Activated T-cell treated with anti-CD3 and anti-CD28 coated beads, Interleukin-2, amount 50 U/mL, for 4 hours (primary cell): Measurements from ENCODE around the gene NXPH4. TPM values are rescaled to one million over a fixed set of nuclear protein-coding genes. Genes with fewer than 3 reads are reported as not detected.

ENCODE experiments used
- ATAC-seq, 2 donors: fragments of 200-7000 bp; cut with Tn5 transposase; one replicate each; pipeline ENCODE4 v1.10.0; 2021
- DNase-seq: peaks from one replicate; pipeline ENCODE4 v3.0.0-alpha.2; 2020
- H3K27me3 Mint-ChIP-seq: one replicate; pipeline ENCODE4 v1.8.0; 2021; ENCODE audit warnings: low read depth, mixed read lengths
- H3K36me3 Mint-ChIP-seq: one replicate; pipeline ENCODE4 v1.8.0; 2022; ENCODE audit warnings: mixed read lengths; ENCODE audit not compliant: insufficient read depth
- H3K4me1 Mint-ChIP-seq: one replicate; pipeline ENCODE4 v1.8.0; 2021; ENCODE audit warnings: low read depth, mixed read lengths
- H3K4me3 Mint-ChIP-seq: one replicate; pipeline ENCODE4 v1.8.0; 2021; ENCODE audit warnings: mild to moderate bottlenecking, moderate library complexity, mixed read lengths
- H3K9me3 Mint-ChIP-seq: one replicate; pipeline ENCODE4 v1.8.0; 2021; ENCODE audit warnings: mixed read lengths
- total RNA-seq, 3 donors: library from RNA; stranded (reverse); gene quantifications; one replicate each; pipeline ENCODE4 v1.2.1, GENCODE V29; 2021

The NXPH4 gene
- total RNA-seq, 3 donors from 2014 or later, result 0.20 to 0.24 TPM; not detected in 1

DNA sequence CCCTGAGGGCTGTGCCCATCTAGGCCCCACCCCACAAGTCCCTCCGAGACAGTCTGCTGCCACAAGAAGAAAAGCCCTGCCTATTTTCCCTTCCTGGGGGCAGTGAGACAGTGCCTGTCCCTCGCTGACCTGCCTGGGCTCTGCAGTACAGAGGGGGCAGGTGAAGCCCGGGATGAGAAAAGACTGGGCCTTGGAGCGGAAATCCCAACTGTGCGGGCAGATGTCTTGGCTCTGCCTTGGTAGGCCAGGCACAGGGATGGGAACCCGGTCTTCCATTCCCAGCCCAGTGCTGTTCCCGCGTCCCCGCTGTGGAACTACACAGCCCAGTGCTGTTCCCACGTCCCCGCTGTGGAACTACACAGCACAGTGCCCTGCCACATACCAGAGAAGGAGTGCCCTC lies 12.8 kb upstream of the NXPH4 start:
- no peak for ATAC-seq
- no peak for DNase-seq
- Mint-ChIP-seq H3K27me3 (no peaks in the 10 kb centered on the region), H3K4me1 (no peaks in the 10 kb centered on the region), H3K36me3 (no peaks in the 10 kb centered on the region), H3K9me3 (no peaks in the 10 kb centered on the region), H3K4me3 (no peak overlapping the region)

DNA sequence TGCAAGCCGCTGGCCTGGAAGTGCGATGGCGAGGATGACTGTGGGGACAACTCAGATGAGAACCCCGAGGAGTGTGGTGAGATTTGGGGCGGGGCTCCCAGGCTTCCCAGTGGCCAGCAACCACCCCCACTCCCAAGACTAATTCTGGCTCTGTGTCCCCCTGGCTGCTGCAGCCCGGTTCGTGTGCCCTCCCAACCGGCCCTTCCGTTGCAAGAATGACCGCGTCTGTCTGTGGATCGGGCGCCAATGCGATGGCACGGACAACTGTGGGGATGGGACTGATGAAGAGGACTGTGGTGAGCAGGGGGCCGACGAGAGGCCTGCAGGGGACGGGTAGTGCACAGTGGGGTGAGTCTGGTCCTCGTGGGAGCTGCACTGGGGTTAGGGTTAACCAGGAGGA lies 12.1 kb upstream of the NXPH4 start:
- Mint-ChIP-seq H3K4me3 (no peak overlapping the region), H3K27me3 (no peaks in the 10 kb centered on the region), H3K36me3 (no peaks in the 10 kb centered on the region), H3K9me3 (no peaks in the 10 kb centered on the region), H3K4me1 (no peaks in the 10 kb centered on the region)
- ATAC-seq, result no peak
- no peak for DNase-seq

DNA sequence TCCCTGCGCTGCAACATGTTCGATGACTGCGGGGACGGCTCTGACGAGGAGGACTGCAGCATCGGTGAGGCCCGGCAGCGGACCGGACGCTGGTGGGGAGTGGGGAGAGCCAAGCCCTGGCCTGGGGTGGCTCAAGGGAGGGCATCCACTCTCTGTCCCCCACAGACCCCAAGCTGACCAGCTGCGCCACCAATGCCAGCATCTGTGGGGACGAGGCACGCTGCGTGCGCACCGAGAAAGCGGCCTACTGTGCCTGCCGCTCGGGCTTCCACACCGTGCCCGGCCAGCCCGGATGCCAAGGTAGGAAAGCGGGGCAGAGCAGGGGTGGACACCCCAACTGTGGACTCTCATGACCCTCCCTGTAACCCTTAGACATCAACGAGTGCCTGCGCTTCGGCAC lies 11.4 kb upstream of the NXPH4 start:
- Mint-ChIP-seq H3K9me3 (no peaks in the 10 kb centered on the region), H3K36me3 (no peaks in the 10 kb centered on the region), H3K4me1 (no peaks in the 10 kb centered on the region), H3K27me3 (no peaks in the 10 kb centered on the region), H3K4me3 (no peak overlapping the region)
- ATAC-seq (no peak), DNase-seq (no peak)

DNA sequence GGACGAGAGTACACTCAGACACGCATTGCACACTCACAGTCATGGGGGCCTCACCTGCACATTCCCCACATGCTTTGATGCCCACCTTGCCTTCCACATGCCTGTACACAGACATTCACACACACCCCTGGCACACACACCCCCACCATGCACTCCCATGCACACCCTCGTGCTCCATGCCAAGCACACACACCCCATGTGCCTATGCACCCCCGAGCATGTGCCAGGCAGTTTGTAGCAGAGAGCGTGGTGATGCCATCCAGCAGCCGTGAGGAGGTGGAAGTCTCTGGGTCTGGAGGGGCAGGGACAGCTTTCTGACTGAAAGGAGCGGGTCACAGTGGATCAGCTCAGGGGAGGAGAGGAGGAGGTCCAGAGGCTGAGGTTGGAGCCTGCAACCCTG lies 10.7 kb upstream of the NXPH4 start:
- DNase-seq (no peak), ATAC-seq (no peak)
- H3K9me3 Mint-ChIP-seq, result no peaks in the 10 kb centered on the region
- H3K27me3 Mint-ChIP-seq, result no peaks in the 10 kb centered on the region
- no peaks in the 10 kb centered on the region for H3K4me1 Mint-ChIP-seq
- no peaks in the 10 kb centered on the region for H3K36me3 Mint-ChIP-seq
- H3K4me3 Mint-ChIP-seq, result no peak overlapping the region

DNA sequence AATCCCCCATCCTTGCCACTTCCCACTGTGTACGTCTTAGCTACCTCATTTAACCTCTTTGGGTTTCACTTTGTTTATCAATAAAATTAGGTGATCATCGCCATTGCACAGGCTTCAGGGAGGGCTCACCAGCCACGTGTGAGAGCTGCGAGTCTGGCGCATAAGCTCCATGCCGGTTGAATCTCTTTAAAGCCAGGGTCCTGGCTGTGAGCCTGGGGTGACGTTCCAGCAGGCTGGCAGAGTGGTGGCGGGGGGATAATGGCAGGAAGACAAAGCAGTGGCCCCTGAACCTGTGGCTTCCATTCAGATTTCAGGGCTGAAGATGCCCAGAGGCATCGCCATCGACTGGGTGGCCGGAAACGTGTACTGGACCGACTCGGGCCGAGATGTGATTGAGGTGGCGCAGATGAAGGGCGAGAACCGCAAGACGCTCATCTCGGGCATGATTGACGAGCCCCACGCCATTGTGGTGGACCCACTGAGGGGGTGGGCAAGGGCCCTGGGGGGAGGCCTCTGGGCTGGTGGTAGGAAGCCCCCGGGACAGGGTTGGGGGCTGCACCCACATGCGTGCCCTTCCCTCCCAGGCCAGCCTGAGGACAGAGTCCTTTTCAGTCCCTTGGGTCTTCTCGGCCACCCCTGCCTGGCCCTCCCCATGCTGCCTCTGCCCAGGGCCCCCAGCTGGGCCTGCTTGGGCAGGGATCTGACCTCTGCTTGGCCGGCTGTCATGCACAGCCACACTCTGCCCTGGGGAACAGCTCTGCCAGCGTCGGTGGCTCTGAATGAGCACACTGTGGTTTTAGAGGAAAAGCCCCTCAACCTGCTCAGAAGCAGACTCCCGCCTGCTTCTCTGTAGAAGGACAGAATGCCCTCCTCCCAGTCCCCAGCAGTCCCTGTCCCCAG lies 8.6 kb upstream of the NXPH4 start:
- no peak for DNase-seq
- no peak for ATAC-seq
- H3K9me3 Mint-ChIP-seq, result no peaks in the 10 kb centered on the region
- no peaks in the 10 kb centered on the region for H3K4me1 Mint-ChIP-seq
- H3K4me3 Mint-ChIP-seq, result no peak overlapping the region
- no peaks in the 10 kb centered on the region for H3K27me3 Mint-ChIP-seq
- H3K36me3 Mint-ChIP-seq, result no peaks in the 10 kb centered on the region

DNA sequence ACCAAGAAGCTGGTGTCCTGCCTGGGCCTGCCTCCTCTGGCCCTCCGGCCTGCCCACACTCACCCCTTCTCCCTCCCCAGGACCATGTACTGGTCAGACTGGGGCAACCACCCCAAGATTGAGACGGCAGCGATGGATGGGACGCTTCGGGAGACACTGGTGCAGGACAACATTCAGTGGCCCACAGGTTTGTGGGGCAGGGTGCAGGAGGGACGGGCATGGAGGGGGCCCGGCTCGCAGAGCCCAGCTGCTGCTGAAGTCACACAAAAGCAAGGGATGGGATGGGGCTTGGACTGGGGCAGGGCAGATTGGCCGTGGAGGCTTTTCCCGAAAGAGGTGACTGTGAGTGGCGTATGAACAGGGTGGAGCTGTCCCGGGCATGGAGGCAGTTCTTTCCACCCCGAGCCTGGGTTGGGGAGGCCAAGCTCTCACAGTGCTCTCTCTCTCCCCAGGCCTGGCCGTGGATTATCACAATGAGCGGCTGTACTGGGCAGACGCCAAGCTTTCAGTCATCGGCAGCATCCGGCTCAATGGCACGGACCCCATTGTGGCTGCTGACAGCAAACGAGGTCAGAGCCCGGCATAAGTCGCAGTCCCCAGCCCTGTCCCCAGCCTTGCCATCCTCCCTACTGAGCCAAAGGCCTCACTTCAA lies 7.8 kb upstream of the NXPH4 start:
- no peaks in the 10 kb centered on the region for H3K36me3 Mint-ChIP-seq
- no peak for ATAC-seq
- no peaks in the 10 kb centered on the region for H3K9me3 Mint-ChIP-seq
- peaks cover 5% of the 10 kb centered on the region for H3K4me1 Mint-ChIP-seq
- no peak for DNase-seq
- H3K27me3 Mint-ChIP-seq, result peaks cover 6% of the 10 kb centered on the region
- H3K4me3 Mint-ChIP-seq, result no peak overlapping the region

DNA sequence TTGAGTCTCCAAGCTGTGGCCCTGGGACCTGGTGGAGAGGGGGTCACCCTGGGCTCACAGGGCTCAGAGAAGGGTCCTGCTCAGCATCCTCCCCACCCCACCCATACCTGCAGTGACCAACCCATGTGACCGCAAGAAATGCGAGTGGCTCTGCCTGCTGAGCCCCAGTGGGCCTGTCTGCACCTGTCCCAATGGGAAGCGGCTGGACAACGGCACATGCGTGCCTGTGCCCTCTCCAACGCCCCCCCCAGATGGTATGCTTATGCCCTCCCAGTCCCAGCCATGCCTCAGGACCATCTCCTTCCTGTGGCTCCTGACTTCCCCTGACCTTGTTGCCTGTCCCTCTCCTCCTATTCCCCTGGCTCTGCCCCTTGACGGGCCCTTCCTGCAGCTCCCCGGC lies 6.7 kb upstream of the NXPH4 start:
- no peak for DNase-seq
- peaks cover 15% of the 10 kb centered on the region for H3K4me1 Mint-ChIP-seq
- H3K36me3 Mint-ChIP-seq, result no peaks in the 10 kb centered on the region
- no peak for ATAC-seq
- H3K4me3 Mint-ChIP-seq, result no peak overlapping the region
- no peaks in the 10 kb centered on the region for H3K9me3 Mint-ChIP-seq
- H3K27me3 Mint-ChIP-seq, result peaks cover 17% of the 10 kb centered on the region

DNA sequence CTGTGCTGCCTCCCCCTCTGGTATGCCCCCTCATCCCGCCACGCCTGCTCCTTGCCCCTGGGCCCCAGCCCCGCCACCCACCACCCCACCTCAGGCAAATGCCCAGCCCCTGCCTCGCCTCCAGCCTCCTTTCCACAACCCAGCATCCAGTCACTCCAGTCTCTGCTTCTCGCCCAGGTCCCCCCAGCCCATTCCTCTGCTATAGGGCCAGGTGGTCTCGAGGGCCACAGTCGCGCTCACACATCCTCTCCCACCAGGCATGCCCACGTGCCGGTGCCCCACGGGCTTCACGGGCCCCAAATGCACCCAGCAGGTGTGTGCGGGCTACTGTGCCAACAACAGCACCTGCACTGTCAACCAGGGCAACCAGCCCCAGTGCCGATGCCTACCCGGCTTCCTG lies 6.1 kb upstream of the NXPH4 start:
- H3K9me3 Mint-ChIP-seq, result no peaks in the 10 kb centered on the region
- peaks cover 19% of the 10 kb centered on the region for H3K4me1 Mint-ChIP-seq
- peaks cover 23% of the 10 kb centered on the region for H3K27me3 Mint-ChIP-seq
- no peaks in the 10 kb centered on the region for H3K36me3 Mint-ChIP-seq
- H3K4me3 Mint-ChIP-seq, result no peak overlapping the region
- ATAC-seq (no peak), DNase-seq (no peak)

DNA sequence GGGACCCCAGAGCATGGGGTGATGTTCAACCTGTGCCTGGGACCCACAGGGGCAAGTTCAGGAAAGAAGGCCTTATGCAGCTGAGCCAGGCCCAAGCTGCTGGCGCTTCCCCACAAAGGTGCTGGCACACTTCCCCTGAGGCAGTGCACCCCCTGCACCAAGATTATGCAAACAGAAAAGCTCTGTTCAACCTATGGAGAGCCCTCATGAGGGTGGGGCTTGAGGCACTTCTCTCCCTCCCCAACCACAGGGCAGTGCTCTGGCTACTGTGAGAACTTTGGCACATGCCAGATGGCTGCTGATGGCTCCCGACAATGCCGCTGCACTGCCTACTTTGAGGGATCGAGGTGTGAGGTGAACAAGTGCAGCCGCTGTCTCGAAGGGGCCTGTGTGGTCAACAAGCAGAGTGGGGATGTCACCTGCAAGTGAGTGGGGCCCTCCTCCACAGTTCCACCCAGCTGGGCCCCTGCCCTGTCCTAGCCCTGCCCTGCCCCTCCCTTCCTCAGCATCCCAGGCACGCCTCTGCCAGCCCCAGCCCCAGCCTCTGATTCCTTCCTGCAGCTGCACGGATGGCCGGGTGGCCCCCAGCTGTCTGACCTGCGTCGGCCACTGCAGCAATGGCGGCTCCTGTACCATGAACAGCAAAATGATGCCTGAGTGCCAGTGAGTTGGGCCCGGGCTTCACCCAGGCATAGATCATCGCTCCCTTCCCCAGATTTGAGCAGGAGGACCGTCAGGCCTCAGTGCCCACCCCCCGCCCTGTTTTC lies 5.5 kb upstream of the NXPH4 start:
- ATAC-seq (no peak), DNase-seq (no peak)
- peaks cover 29% of the 10 kb centered on the region for H3K27me3 Mint-ChIP-seq
- no peaks in the 10 kb centered on the region for H3K9me3 Mint-ChIP-seq
- no peaks in the 10 kb centered on the region for H3K36me3 Mint-ChIP-seq
- no peak overlapping the region for H3K4me3 Mint-ChIP-seq
- peaks cover 25% of the 10 kb centered on the region for H3K4me1 Mint-ChIP-seq

DNA sequence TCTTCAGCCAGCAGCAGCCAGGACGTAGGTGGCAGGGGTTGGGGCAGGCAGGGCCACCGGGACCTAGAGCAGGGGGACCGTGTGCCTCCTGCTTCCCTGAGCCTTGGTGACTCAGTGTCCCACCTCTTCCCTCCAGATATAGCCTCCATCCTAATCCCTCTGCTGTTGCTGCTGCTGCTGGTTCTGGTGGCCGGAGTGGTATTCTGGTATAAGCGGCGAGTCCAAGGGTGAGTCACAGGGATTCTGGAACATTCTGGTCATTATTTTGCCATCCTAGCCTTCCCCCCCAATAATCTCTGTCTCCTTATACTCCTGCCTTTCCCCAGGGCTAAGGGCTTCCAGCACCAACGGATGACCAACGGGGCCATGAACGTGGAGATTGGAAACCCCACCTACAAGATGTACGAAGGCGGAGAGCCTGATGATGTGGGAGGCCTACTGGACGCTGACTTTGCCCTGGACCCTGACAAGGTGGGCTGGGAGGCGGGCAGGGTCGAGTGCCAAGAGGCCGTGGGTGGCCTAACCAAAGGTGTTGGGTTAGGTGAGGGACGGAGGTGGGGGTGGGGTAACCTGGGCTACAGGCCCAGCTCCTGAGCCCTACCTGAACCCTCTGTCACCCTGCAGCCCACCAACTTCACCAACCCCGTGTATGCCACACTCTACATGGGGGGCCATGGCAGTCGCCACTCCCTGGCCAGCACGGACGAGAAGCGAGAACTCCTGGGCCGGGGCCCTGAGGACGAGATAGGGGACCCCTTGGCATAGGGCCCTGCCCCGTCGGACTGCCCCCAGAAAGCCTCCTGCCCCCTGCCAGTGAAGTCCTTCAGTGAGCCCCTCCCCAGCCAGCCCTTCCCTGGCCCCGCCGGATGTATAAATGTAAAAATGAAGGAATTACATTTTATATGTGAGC lies 4.5 kb upstream of the NXPH4 start:
- Mint-ChIP-seq H3K4me3 (no peak overlapping the region), H3K36me3 (no peaks in the 10 kb centered on the region), H3K9me3 (no peaks in the 10 kb centered on the region), H3K4me1 (peaks cover 26% of the 10 kb centered on the region), H3K27me3 (peaks cover 29% of the 10 kb centered on the region)
- ATAC-seq, result no peak
- DNase-seq, result no peak

DNA sequence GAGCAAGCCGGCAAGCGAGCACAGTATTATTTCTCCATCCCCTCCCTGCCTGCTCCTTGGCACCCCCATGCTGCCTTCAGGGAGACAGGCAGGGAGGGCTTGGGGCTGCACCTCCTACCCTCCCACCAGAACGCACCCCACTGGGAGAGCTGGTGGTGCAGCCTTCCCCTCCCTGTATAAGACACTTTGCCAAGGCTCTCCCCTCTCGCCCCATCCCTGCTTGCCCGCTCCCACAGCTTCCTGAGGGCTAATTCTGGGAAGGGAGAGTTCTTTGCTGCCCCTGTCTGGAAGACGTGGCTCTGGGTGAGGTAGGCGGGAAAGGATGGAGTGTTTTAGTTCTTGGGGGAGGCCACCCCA lies 3.9 kb upstream of the NXPH4 start:
- Mint-ChIP-seq H3K4me1 (peaks cover 31% of the 10 kb centered on the region), H3K36me3 (no peaks in the 10 kb centered on the region), H3K4me3 (no peak overlapping the region), H3K27me3 (peaks cover 36% of the 10 kb centered on the region), H3K9me3 (no peaks in the 10 kb centered on the region)
- no peak for ATAC-seq
- no peak for DNase-seq

DNA sequence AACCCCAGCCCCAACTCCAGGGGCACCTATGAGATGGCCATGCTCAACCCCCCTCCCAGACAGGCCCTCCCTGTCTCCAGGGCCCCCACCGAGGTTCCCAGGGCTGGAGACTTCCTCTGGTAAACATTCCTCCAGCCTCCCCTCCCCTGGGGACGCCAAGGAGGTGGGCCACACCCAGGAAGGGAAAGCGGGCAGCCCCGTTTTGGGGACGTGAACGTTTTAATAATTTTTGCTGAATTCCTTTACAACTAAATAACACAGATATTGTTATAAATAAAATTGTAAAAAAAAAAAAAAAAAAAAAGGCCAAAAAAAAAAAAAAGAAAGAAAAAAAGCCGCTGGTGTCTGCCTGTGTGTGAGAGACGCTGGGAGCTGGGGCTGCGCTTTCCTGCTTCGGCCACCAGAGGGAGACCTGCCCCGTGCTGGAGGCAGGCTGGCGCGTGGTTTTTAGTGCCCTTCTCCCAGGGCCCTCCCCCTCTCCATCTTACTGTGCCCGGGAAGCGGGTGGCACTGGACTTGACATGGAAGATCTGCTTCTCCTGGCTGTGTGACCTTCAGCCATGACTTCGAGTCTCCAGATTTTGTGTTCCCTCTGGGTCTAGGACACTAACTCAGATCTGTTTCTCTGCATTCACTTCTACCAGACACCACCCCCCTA lies 3.4 kb upstream of the NXPH4 start:
- Mint-ChIP-seq H3K4me3 (no peak overlapping the region), H3K27me3 (peaks cover 41% of the 10 kb centered on the region), H3K9me3 (no peaks in the 10 kb centered on the region), H3K4me1 (peaks cover 34% of the 10 kb centered on the region), H3K36me3 (no peaks in the 10 kb centered on the region)
- DNase-seq (peak; percentile 84), ATAC-seq (peak; percentile 56 to 63)

DNA sequence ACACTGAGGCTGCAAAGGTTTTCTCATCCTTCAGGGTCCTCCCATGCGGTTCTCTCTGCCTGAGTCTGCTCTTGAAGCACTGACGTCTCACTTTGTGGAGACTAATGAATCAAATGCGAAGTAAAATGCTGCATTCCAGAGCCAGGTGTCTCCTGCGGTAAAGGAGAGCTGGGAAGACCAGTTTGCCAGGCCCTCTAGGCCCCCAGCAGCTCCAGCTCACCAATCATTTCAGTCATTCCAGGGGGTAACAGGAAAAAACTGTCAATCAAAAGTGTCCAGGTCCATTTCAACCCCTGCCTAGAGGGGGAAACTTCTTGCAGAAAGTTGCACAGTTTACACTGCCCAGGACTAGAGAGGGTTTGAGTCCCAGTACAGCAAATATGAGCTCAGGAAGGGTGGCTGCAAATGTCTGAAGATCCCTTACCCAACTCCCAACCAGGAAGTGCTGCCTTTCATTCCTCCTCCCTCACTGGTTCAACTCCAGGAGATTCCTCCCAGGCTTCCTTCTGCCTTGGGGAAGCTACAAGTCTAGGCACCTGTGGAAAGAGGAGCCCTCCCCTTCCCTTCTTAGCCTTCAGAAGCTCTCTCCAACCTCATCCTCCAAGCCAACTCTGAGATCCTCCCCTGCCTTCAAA lies 2.7 kb upstream of the NXPH4 start:
- peaks cover 38% of the 10 kb centered on the region for H3K4me1 Mint-ChIP-seq
- no peaks in the 10 kb centered on the region for H3K9me3 Mint-ChIP-seq
- no peak for DNase-seq
- H3K4me3 Mint-ChIP-seq, result no peak overlapping the region
- ATAC-seq, result no peak
- peaks cover 48% of the 10 kb centered on the region for H3K27me3 Mint-ChIP-seq
- H3K36me3 Mint-ChIP-seq, result no peaks in the 10 kb centered on the region
